Measurements from ENCODE around the gene AFAP1. TPM values are rescaled to one million over a fixed set of nuclear protein-coding genes. Genes with fewer than 3 reads are reported as not detected.

AFAP1 gene
- total RNA-seq, 1 donor from 2014 or later: 57.6 TPM

DNA sequence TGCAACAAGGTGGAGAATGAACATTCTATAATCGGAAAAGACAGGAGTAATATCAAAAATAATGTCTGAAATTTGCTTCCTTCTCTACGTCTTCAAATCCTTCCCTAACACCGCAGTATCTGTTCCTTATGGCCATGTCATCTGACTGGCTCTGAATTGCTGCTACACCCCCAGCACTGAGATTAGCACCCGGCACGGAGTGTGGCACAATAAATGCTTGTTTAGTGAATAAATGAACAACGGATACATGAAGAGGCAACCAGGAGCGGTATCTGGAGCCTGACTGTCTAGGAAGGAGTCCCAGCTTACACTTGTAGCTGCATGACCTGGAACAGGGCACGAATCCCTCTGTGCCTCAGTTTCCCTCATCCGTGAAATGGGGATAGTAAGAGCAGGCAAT lies 164.3 kb downstream of the AFAP1 start:
- intact Hi-C loops (cut with micrococcal nuclease): no loop called here
- H3K27ac Mint-ChIP-seq: no peak overlapping the region
- H3K36me3 Mint-ChIP-seq (ENCODE audit: low read depth): peaks cover 39% of the 10 kb centered on the region
- H3K4me1 Mint-ChIP-seq (ENCODE audit: low read depth): peaks cover 24% of the 10 kb centered on the region
- no peak overlapping the region for H3K4me3 Mint-ChIP-seq (ENCODE audit: low read depth)
- no peaks in the 10 kb centered on the region for H3K27me3 Mint-ChIP-seq (ENCODE audit: low read depth)
- H3K9me3 Mint-ChIP-seq: no peaks in the 10 kb centered on the region
- no peak for DNase-seq (ENCODE audit: low spot score)

- no peak overlapping the region for H3K4me3 Mint-ChIP-seq (ENCODE audit: low read depth)
- no peak overlapping the region for H3K27ac Mint-ChIP-seq
- DNase-seq (ENCODE audit: low spot score): no peak
- intact Hi-C loops (cut with micrococcal nuclease): no loop called here
- peaks cover 36% of the 10 kb centered on the region for H3K36me3 Mint-ChIP-seq (ENCODE audit: low read depth)
- no peaks in the 10 kb centered on the region for H3K9me3 Mint-ChIP-seq
- peaks cover 23% of the 10 kb centered on the region for H3K4me1 Mint-ChIP-seq (ENCODE audit: low read depth)
- no peaks in the 10 kb centered on the region for H3K27me3 Mint-ChIP-seq (ENCODE audit: low read depth)
Observed at GRCh38 chr4:7774301-7775294, 165.1 kb downstream of the AFAP1 start.

DNA sequence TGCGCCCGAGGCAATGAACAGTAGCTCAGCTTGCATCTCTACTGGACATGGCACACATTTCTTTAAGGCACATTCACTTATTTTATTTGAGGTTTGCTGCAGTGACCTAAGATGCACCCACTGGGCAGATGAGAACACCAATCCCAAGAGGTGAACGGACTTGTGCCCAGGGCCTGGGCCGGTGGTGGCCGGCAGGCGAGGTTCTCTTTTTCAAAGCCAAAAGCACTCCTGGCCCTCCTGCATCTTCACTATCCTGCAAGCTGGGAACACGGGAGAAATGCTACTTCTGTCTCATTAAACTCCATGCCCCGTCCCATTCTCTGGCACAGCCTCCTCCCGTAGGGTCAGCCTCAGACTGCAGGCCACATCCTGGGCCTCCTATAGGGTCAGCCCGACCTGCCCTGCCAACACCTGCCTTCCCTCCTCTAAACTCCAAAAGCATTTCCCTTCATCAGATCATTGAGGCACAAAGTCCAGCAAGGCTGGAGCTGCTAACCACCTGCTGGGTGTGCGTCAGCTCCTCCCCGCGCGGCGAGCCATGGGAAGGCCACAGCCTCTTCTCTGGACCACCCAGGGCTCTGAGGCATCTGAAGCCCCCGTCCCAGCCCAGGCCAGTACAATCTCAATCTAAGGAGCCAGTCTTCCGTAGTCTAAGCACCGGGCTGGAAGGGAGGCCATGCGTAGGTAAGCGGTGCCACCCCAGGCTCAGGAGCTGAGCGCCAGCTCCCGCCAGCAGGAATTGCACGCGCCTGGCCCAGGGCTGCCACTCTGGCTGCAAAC lies 166.1 kb downstream of the AFAP1 start:
- Mint-ChIP-seq H3K9me3 (no peaks in the 10 kb centered on the region), H3K27me3 (ENCODE audit: low read depth) (no peaks in the 10 kb centered on the region), H3K27ac (no peak overlapping the region), H3K4me3 (ENCODE audit: low read depth) (no peak overlapping the region), H3K36me3 (ENCODE audit: low read depth) (peaks cover 30% of the 10 kb centered on the region), H3K4me1 (ENCODE audit: low read depth) (peaks cover 14% of the 10 kb centered on the region)
- no peak for DNase-seq (ENCODE audit: low spot score)
- intact Hi-C loops (cut with micrococcal nuclease): no loop called here

DNA sequence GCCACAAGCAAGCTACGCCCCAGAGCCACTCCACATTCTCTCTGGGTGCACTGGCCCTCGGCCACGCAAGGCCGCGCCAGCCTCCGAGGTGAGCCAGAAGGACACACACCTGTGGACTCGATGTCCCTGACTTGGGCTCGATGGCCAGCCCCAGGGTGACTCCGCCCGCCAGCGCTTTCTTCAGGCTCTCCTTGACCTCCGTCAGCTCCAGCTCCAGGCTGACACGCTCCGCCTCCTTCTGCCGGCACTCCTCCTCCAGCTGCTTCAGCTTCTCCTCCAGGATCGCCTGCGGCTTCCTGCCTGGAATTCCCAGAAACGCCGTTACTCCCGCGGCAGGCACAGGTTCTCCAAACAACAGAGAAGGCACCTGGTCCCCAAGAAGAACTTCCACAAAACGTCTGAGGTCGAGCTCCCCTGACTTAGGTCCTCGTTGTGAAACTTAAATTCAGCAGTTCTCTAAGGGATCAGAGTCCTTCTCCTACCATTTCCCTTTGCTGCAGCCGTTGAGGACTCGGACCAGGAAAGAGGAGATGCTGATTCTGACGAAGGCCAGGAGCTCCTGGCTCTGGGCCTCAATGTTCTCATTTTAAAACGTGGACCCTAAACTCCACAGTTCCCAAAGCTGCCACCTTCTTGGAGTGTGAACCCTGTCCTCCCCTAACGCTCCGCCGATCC lies 166.8 kb downstream of the AFAP1 start:
- no peak for DNase-seq (ENCODE audit: low spot score)
- H3K4me1 Mint-ChIP-seq (ENCODE audit: low read depth): peaks cover 14% of the 10 kb centered on the region
- no peak overlapping the region for H3K4me3 Mint-ChIP-seq (ENCODE audit: low read depth)
- intact Hi-C loops (cut with micrococcal nuclease): no loop called here
- H3K27me3 Mint-ChIP-seq (ENCODE audit: low read depth): no peaks in the 10 kb centered on the region
- peaks cover 27% of the 10 kb centered on the region for H3K36me3 Mint-ChIP-seq (ENCODE audit: low read depth)
- no peak overlapping the region for H3K27ac Mint-ChIP-seq
- no peaks in the 10 kb centered on the region for H3K9me3 Mint-ChIP-seq

DNA sequence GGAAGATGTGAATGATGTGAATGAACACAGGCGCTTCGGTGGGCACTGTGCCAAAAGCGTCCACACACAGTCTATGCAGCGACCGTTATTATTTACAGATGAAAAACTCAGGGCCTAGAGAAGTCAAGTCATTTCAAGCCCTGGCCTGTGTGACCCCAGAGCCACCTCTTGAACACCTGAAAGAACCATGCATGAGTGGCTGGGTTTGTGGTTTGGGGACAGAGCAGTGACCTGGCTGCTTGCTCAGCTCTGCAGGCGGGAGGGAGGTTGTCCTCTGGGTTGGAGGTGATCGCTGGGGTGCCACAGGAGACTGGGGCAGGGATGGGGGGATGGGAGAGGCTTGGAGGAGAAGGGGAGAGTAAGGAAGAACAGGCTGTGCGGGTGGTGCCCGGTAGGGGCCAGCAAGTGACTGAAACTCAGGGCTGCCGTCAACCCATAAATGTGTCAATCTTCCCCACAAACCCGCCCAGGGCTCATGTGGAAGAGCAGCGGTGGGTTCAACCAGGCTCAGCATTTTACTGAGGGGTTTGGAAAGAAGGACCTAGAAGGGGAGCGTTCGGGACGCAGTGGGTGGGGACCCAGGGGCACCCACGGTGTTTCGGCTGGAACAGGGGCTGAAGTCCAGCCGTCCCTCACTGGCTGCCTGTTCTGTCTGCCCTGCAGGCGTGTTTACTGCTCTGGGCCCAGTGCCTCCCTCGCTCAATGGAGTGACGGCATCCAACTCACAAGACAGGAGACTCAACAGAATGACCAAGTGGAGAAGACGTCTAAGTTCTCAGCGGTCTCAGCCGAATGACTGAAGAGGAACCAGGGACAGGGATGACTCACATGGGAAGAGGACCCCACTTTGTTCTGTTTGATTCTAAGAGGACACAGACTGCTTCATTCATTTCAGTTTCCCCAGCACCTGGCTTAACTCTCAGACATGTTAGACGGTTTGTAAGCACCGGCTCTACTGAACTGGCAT lies 167.8 kb downstream of the AFAP1 start:
- Mint-ChIP-seq H3K9me3 (no peaks in the 10 kb centered on the region), H3K27me3 (ENCODE audit: low read depth) (no peaks in the 10 kb centered on the region), H3K4me3 (ENCODE audit: low read depth) (no peak overlapping the region), H3K27ac (no peak overlapping the region), H3K36me3 (ENCODE audit: low read depth) (peaks cover 21% of the 10 kb centered on the region), H3K4me1 (ENCODE audit: low read depth) (peaks cover 13% of the 10 kb centered on the region)
- DNase-seq (ENCODE audit: low spot score): no peak
- intact Hi-C loops (cut with micrococcal nuclease): no loop called here

GRCh38 chr4:7771056-7771455 lies 168.6 kb downstream of the AFAP1 start:
- no peaks in the 10 kb centered on the region for H3K9me3 Mint-ChIP-seq
- H3K4me3 Mint-ChIP-seq (ENCODE audit: low read depth): no peak overlapping the region
- intact Hi-C loops (cut with micrococcal nuclease): no loop called here
- H3K4me1 Mint-ChIP-seq (ENCODE audit: low read depth): peaks cover 13% of the 10 kb centered on the region
- no peaks in the 10 kb centered on the region for H3K27me3 Mint-ChIP-seq (ENCODE audit: low read depth)
- peaks cover 21% of the 10 kb centered on the region for H3K36me3 Mint-ChIP-seq (ENCODE audit: low read depth)
- no peak for DNase-seq (ENCODE audit: low spot score)
- H3K27ac Mint-ChIP-seq: peak overlapping the region; percentile 43

DNA sequence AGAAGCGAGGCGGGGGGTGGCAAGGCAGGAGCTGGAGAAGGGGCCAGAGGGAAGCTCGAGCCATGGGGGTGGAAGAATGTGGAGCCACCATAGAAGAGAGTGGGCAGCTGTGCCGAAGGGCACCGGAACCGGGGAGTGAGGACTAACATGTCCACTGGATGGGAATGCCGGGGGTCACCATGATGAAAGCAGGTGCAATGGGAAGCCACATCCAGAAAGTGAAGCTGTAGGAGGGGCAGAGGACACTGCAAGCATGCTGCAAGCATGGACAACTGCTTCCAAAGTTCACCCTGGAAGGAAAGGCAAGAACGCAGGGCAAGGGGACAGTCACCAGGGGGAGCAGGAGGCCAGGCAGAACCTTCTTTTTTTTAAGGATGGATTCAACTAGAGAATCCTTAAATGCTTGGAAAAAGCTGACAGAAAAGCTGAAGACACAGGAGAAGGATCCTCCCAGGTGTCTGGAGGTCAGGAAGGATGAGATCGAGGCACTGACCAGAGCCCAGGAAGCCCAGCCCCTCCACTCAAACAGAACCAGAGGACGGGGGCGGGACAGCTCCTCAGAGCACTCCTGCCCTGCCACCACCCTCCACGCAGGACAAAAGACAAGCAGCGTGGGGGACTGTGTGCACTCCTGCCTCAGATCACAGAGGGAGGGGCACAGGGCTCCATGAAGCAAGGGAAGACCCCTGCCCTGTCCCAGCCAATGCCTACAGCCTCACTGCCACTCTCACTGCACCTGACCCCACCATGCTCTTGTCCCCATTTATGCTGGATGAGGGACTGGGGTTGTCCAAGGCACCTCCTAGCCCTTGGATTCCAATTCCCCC lies 169.2 kb downstream of the AFAP1 start:
- Mint-ChIP-seq H3K36me3 (ENCODE audit: low read depth) (peaks cover 21% of the 10 kb centered on the region), H3K9me3 (no peaks in the 10 kb centered on the region), H3K4me1 (ENCODE audit: low read depth) (peaks cover 13% of the 10 kb centered on the region), H3K27ac (peak overlapping the region; percentile 43), H3K4me3 (ENCODE audit: low read depth) (no peak overlapping the region), H3K27me3 (ENCODE audit: low read depth) (no peaks in the 10 kb centered on the region)
- DNase-seq (ENCODE audit: low spot score): no peak
- intact Hi-C loops (cut with micrococcal nuclease): loop anchor here (1.0 kb wide), 1 partner anchor 32 kb away; no protein-coding TSS in a partner anchor

GRCh38 chr4:7769396-7770223 lies 170.1 kb downstream of the AFAP1 start:
- Mint-ChIP-seq H3K4me3 (ENCODE audit: low read depth) (no peak overlapping the region), H3K27me3 (ENCODE audit: low read depth) (no peaks in the 10 kb centered on the region), H3K27ac (peak overlapping the region; percentile 8), H3K4me1 (ENCODE audit: low read depth) (peaks cover 13% of the 10 kb centered on the region), H3K36me3 (ENCODE audit: low read depth) (peaks cover 21% of the 10 kb centered on the region), H3K9me3 (no peaks in the 10 kb centered on the region)
- intact Hi-C loops (cut with micrococcal nuclease): loop anchor here (1.0 kb wide), 1 partner anchor 33 kb away; no protein-coding TSS in a partner anchor
- no peak for DNase-seq (ENCODE audit: low spot score)

GRCh38 chr4:7768736-7769135 lies 170.9 kb downstream of the AFAP1 start:
- DNase-seq (ENCODE audit: low spot score): no peak
- Mint-ChIP-seq H3K4me3 (ENCODE audit: low read depth) (no peak overlapping the region), H3K27ac (no peak overlapping the region), H3K27me3 (ENCODE audit: low read depth) (no peaks in the 10 kb centered on the region), H3K36me3 (ENCODE audit: low read depth) (peaks cover 21% of the 10 kb centered on the region), H3K4me1 (ENCODE audit: low read depth) (peaks cover 13% of the 10 kb centered on the region), H3K9me3 (no peaks in the 10 kb centered on the region)
- intact Hi-C loops (cut with micrococcal nuclease): no loop called here

GRCh38 chr4:7767966-7768365 lies 171.7 kb downstream of the AFAP1 start:
- H3K36me3 Mint-ChIP-seq (ENCODE audit: low read depth): peaks cover 21% of the 10 kb centered on the region
- H3K9me3 Mint-ChIP-seq: no peaks in the 10 kb centered on the region

More at GRCh38 chr4:7767966-7768365, 171.7 kb downstream of the AFAP1 start:
- peaks cover 13% of the 10 kb centered on the region for H3K4me1 Mint-ChIP-seq (ENCODE audit: low read depth)
- no peaks in the 10 kb centered on the region for H3K27me3 Mint-ChIP-seq (ENCODE audit: low read depth)
- no peak overlapping the region for H3K27ac Mint-ChIP-seq
- no peak for DNase-seq (ENCODE audit: low spot score)
- intact Hi-C loops (cut with micrococcal nuclease): no loop called here
- no peak overlapping the region for H3K4me3 Mint-ChIP-seq (ENCODE audit: low read depth)

All from activated T-helper 2 cell treated with anti-CD3 and anti-CD28 coated beads, Interferon-gamma antibody, Interleukin-2, Interleukin-4, amounts not matched to agents 10 μg/mL and 5 μg/mL and 100 μg/mL, durations not matched to agents 14 hours and 24 hours and 36 hours (primary cell).